GM18870 (cell line): ENCODE data around the gene ANO9.

ENCODE experiments used
- ATAC-seq: cut with Tn5 transposase; IDR thresholded peaks from one replicate; pipeline ENCODE4 v1.9.1; 2021; ENCODE audit warnings: moderate library complexity; ENCODE audit not compliant: unreplicated experiment

Gene ANO9

DNA sequence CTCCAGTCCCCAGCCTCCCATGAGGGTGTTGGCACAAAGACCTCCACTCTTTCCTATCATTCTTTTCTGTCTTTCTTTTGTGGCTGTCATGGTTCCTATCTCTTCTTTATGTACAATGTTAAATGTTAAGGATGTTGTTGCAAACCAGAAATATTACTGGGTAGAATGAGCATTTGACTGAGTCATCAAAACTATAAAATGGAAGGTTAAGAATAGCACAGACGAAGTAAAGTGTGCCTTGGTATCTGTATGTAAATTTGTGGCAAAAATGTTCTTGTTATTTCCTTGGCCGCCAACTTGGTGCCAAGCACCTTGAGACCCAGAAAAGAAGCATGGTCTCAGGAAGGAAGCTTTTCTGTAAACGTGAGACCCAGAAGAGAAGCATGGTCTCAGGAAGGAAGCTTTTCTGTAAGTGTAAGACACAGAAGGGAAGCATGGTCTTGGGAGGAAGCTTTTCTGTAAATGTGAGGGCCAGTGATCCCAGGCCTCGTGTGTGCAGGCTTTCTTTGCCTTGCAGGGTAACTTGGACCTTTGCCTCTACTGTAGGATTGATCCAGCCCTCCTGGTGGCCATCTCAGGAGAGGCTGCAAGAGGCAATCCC lies 54.5 kb downstream of the ANO9 start:
- ATAC-seq: no peak

DNA sequence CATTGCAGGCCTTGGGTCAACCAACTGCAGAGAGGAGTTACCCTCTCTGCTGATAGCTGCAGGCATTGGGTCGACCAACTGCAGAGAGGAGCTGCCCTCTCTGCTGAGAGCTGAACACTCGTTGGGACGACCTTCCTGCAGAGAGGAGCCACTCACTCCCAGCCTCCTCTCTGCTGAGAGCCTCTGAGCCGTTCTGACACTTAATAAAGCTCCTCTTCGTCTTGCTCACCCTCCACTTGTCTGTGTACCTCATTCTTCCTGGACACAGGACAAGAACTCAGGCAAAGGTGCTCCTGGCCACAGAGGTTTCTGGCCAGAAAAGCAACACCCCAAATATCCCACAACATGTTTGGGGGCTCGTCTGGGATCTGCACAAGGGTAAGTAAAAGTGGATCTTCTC lies 55.3 kb downstream of the ANO9 start:
- ATAC-seq: no peak

DNA sequence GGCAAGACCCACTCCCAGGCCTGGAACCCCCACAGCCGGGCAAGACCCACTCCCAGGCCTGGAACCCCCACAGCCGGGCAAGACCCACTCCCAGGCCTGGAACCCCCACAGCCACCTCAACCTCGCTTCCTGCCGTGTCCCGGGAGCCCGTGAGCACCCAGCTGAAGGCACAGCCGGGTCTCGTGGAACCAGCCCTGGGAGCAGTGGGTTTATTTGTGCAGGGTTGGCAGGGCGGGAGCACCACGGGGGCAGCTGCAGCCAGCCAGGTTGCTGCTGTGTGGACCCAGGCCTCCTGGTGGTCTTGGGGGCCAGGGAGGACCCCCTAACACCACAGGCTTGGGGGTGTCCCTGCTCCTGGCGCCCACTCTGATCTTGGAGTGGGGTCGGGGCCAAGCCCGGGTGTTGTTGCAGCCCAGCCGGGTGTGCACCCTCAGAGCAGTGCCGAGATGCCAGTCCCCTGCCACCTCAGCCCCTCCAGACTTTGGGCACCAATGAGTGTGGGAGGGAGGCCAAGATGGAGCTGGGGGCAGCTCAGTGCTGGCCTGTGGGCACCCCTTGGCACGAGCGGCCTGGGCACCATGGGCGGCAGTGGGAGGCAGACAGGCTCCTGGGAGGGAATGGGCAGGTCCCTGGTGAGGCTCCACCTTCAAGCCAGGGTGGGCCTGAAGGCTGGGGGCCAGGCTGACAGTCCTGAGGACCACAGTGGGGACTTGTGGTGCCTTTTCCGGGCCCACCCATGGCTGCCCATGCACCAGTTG lies 56.0 kb downstream of the ANO9 start:
- ATAC-seq: no peak

DNA sequence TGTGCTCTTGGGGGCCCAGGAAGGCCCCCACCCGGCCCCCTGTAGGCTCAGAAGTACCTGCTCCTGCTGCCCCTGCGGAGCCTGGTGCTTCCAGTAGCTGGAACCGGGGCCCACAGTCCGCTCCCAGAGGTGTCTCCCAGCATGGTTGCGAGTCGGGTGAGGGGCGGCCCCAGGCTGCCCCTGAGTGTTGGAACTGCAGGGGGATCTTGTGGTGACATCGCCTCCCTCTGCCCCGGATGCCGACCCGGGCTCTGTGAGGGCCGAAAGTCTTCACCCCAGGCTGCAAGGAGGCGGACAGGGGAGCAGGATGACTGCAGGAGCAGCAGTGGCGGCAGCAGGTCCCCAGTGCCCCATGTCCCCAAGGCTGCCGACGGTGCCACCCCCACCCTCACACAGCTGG lies 57.3 kb downstream of the ANO9 start:
- no peak for ATAC-seq

DNA sequence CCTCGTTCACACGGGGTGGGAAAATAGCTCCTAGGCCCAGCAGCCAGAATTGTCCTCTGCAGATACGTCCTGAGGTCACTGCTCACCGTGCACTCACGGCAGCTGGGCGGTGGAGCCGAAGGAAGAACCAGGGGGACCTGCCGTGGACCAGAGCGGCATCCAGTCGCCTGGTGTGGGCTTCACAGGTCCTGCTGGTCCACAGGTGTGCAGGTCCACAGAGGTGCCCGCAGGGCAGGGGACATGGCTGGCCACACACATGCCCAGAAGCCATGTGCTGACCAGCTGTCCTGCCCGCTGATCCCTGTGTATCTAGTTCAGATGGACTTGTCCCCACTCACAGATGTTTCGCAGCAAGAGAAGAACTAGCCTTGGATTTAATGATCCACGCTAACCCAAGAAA lies 58.4 kb downstream of the ANO9 start:
- no peak for ATAC-seq

DNA sequence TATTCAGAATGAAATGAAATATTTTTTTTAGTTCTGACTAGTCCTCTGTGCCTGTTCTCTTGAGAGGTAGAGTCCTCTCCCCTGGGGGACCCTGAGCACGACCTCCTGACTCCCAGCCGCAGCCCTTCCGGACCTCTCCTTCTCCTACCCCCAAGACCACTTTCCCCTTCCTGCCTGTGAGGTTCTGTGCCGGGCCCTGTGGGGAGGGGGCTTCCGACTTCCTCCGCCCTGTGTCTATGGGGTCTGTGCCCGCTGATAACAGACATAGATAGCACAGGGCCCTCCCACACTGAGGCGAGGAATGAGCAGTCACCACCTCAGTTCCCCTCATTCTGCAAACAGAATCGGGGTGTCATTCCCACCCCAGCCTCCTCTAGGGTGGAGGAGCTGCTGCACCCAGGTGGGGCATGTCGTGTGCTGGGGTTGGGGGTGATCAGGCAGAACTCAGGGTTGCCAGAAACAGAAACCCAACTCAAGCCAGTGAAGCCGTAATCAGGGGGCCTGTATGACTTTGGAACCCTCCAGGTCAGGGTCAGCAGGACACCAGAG lies 59.7 kb downstream of the ANO9 start:
- no peak for ATAC-seq

DNA sequence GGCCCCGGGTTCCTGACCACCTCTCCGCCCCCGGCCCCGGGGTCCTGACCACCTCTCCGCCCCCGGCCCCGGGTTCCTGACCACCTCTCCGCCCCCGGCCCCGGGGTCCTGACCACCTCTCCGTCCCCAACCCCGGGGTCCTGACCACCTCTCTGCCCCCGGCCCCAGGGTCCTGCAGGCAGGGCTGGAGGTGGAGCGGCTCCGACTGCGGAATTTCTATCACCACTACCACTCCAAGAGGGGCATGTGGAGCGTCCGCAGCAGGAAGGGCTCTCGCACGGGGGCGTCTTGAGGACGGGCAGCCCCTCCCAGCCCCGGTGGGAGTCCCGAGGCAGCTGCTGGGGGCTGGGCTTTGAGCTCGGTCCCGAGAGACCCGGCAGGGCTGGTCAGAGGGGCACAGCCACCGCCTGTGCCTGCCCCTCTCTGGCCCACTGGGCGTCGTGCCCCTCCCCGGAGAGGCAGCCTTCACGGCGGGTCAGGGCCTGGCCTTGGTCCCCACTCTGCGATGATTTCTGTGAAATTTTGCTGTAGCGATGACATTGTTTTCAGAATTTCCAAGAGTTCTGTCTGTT lies 60.2 kb downstream of the ANO9 start:
- ATAC-seq: no peak

DNA sequence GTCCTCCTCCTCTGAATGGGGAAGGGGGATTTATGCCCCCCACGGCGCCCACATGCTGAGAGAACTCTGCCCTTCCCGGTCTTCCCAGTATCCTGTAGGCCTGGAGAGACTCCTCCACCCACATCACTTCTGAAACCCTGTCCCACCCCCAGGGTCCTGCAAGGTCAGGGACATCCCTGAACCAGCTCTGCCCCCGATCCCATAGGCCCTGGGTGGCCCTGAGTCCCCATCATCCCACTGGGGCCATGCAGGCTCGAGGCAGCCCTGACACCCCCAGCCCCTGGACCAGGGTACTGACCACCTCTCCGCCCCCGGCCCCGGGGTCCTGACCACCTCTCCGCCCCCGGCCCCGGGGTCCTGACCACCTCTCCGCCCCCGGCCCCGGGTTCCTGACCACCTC lies 60.8 kb downstream of the ANO9 start:
- no peak for ATAC-seq

DNA sequence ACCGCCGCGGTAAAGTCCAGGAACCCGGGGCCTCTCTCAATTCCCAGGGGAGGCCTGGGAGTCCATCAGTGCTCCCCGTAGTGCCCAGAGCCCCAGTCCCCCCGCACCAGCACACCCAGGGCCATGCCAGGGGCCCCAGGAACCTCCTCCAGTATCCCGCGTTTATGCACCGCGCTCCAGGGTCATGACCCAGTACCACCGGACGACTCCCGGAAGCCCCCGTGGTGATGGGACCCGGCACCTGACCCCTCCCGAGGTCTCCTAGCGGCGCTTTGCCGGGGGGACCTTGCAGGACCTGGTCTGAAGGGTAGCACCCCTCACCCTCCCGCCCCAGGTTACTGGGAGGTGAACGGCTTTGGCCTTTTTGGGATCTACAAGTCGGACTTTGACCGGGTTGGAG lies 61.3 kb downstream of the ANO9 start:
- no peak for ATAC-seq

DNA sequence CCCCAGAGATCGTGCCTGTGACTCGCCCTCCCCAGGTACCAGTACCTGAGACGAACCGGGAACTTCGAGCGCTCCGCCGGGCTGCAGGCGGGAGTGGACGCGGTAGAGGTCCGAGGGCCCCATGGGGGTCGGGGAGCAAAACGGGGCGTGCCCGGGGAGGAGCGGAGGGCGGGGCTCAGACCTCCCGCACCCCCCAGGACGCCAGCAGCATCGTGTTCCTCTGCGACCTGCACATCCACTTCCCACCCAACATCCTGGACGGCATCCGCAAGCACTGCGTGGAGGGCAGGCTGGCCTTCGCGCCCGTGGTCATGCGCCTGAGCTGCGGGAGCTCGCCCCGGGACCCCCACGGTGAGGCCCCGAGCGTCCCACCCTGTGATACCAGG lies 61.7 kb downstream of the ANO9 start:
- no peak for ATAC-seq

DNA sequence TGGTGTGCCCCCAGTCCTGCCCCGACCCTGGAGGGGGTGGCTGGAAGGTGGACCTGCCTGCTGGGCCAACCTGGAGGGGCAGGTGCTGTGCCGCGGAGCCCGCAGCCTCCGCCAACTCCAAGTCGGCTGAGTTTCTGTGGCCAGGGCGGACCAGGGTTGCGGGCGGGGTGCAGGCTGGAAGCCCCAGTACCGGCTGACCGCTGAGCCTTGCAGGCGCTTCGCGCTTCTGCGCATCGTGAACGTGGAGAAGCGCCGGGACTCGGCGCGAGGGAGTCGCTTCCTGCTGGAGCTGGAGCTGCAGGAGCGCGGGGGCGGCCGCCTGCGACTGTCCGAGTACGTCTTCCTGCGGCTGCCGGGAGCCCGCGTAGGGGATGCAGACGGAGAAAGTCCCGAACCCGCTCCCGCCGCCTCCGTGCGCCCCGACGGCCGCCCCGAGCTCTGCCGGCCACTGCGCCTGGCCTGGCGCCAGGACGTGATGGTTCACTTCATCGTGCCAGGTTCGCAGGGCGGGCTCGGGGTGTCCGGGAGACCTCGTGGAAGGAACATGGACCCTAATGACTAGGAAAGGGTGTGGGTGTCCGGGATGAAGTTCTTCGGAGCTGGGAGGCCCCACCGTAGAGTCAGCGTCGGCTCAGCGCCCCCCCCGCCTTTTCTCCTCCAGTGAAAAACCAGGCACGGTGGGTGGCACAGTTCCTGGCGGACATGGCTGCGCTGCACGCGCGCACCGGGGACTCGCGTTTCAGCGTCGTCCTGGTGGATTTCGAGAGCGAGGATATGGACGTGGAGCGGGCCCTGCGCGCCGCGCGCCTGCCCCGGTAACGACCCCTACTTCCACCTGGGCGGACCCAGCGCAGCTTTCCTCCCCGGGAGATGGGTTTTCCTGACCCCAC lies 62.4 kb downstream of the ANO9 start:
- no peak for ATAC-seq

DNA sequence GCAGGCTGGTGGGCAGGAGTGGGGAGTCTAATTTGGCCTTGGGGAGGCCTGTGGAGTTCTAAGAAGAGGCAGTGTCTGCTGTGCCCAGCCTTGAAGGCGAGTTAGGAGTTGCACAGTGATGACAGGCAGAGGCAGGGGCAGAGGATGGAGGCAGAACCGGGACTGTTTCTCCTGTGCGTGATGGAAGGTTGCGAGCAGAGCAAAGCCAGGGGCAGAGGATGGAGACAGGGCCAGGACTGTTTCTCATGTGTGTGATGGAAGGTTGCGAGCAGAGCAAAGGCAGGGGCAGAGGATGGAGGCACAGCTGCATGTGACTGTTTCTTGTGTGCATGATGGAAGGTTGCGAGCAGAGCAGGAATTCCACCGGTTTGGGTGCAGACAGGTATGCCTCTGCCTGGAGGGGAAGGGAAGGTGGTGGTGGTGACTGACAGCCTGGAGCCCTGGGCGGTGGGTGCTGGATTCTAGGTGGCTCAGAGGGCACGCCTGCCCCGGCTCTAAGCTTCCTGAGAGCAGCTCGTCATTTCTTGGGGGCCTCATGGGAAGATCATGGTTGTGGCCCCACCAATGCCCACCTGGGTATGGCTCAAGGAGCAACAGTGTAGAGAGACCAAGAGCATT lies 63.8 kb downstream of the ANO9 start:
- ATAC-seq: no peak

DNA sequence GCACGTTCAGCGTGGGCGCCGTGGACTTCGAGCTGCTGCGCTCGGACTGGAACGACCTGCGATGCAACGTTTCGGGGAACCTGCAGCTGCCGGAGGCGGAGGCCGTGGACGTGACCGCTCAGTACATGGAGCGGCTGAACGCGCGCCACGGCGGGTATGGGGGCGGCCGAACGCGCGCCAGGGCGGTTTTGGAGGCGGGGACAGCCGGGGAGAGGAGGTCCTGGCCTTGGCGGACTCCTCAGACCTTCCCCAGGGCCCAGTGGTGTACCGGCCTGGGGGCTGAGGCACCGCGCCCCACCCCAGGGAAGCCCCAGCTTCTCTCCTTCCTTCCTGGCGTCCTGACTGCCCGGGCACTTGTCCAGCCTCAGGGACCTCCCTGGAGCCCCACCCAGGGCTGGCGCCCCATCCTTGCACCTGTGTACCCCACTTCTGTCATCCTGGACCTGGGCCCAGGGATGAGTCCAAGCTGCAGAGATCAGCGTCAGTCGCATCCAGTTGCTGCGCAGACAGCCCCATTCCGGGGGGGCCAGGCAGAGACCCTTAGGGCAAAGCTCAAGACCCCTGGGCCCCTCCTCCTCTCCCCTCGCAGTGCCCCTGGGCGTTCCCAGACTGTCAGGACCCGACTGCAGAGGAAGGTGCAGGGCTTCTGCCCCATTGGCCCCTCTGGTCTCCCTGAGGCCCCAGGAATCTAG lies 64.5 kb downstream of the ANO9 start:
- no peak for ATAC-seq

DNA sequence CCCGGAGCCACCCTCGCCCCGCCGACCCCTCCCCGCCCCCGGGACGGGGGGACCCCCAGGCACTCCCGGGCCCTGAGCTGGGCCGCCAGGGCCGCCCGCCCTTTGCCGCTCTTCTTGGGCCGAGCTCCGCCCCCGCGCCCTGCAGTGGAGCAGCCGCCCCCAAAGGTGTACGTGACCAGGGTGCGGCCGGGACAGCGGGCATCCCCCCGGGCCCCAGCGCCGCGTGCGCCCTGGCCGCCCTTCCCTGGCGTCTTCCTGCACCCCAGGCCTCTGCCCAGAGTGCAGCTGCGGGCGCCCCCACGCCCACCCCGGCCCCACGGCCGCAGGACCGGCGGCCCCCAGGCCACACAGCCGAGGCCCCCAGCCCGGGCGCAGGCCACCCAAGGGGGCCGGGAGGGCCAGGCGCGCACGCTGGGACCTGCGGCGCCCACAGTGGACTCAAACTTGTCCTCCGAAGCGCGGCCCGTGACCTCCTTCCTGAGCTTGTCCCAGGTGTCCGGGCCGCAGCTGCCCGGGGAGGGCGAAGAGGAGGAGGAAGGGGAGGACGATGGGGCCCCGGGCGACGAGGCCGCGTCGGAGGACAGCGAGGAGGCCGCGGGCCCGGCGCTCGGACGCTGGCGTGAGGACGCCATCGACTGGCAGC lies 65.2 kb downstream of the ANO9 start:
- no peak for ATAC-seq

DNA sequence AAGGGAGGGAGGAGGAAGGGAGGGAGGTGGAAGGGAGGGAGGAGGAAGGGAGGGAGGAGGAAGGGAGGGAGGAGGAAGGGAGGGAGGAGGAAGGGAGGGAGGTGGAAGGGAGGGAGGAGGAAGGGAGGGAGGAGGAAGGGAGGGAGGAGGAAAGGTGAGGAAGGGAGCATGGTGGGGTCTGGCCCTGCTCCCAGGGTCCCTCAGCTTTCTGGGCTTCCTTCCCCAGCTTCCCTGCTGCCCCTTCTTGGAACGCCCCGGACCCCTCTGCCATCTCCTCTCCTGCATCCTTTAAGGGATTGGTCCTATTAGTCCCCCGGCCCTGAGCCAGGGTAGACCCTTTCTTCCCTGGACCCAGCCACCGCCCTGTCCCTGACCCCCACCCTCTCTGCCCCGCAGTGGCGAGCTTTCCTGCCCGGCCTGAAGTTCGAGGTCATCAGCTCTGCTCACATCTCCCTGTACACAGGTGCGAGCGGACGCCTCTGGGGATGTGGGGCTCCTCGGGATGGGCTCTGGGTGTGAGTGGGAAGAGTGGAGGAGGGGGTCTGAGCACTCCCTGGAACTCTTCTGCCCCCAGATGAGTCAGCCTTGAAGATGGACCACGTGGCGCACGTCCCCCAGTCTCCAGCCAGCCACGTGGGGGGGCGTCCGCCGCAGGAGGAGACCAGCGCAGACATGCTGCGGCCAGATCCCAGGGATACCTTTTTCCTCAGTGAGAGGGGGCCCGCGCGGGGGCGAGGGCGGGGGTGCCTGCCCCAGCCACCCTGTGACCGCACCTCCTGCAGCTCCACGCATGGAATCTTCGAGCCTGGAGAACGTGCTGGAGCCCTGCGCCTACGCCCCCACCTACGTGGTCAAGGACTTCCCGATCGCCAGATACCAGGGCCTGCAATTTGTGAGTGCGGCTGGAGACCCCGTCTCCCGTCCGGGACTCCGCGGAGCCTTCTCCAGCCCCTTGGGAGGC lies 66.5 kb downstream of the ANO9 start:
- no peak for ATAC-seq

DNA sequence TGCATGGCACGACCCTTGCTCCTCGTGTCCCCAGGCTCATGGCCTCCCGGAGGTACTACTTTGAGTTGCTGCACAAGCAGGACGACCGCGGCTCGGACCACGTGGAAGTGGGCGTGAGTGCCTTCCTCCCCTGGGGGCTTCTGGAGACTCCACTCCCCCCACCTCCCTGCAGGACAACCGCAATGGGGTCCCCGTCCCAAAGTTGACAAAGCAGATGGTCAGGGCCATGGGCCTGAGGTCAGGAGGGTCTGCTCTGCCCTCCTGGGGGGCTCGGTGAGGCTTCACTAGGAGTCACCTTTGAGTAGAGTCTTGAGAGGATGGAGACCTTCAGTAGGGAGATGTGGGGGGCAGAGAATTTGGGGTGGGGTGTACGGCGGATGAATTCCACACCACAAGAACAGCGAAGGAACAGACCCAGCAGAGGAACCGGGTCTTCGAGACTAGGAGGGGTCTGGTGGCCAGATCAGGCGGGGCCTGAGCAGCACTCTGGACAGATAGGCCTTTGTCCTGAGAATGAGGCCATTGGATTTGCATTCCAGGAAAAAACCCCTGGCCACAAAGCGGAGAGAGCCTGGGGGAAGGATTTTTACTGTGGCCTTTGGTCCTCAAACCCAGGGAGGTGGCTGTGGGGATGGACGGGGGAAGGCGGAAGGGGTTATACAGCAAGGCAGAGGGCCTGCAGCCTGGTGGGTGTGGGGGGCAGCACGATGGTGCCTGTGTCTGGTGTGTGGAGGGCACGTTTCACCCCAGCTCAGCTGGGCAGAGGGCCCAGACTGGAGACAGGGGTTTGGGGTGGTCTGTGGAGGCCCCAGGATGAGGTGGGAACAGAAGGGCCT lies 67.9 kb downstream of the ANO9 start:
- ATAC-seq: no peak

DNA sequence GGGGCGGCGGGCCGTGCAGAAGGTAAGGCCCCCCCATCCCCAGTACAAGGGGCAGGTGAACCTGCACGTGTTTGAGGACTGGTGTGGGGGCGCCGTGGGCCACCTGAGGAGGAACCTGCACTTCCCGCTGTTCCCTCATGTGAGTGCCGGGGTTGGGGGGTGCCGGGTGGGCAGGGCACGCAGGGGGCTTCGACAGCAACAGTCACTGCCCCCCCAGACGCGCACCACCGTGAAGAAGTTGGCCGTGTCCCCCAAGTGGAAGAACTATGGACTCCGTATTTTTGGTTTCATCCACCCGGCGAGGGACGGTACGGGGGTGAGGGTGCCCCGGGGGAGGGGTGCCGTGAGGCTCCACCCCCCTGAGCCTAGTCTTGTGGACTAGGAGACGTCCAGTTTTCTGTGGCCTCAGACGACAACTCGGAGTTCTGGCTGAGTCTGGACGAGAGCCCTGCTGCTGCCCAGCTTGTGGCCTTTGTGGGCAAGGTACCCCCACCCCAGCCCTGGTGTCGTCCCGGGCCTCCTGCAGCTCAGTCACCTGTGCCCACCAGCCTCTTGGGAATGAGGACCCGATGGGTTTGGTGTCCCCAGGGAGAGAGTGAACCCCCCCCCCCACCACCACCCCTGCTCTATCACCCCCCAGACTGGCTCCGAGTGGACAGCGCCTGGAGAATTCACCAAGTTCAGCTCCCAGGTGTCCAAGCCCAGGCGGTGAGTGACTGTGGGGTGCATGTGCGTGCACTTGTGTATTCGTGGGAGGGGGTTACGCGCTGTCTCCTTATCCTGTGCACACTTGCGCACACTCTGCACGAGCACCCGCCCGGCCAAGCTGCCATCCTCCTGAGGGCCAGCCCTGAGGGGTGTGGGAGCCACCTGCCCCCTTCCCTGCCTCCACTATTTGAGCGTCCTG lies 68.7 kb downstream of the ANO9 start:
- ATAC-seq: no peak
